Keratinocyte (primary cell): ENCODE measurements around the gene KCNC4. TPM values are rescaled to one million over a fixed set of nuclear protein-coding genes. Genes with fewer than 3 reads are reported as not detected.

ENCODE experiments used
- DNase-seq: peaks from one replicate; pipeline ENCODE4 v3.0.0-alpha.2; 2011; ENCODE audit warnings: low read depth, missing footprints, low spot score
- FAIRE-seq: peaks from 2 replicates; lab custom pipeline; 2011; peaks lifted over from hg19 to GRCh38; lab: Jason Lieb, UNC
- H2AFZ ChIP-seq: 2 replicates; pipeline ENCODE4 v1.6.0; 2012; ENCODE audit warnings: low read length, control low read depth, inconsistent platforms; ENCODE audit not compliant: control insufficient read depth
- H3K27ac ChIP-seq: 2 replicates; pipeline ENCODE4 v1.5.1; 2011; ENCODE audit warnings: low read length; ENCODE audit not compliant: control insufficient read depth, insufficient read depth
- H3K27me3 ChIP-seq: 3 replicates; pipeline ENCODE4 v1.6.0; 2011; ENCODE audit warnings: low read length; ENCODE audit not compliant: control insufficient read depth, insufficient read depth; ENCODE audit errors: extremely low read depth
- H3K36me3 ChIP-seq, 2 experiments: 2 replicates in 1 of 2; 3 replicates in 1 of 2; pipeline ENCODE4 v1.5.1; 2011; ENCODE audit warnings: low read length in 2 of 2, mild to moderate bottlenecking in 1 of 2; ENCODE audit not compliant: control insufficient read depth in 2 of 2, insufficient read depth in 2 of 2; ENCODE audit errors: extremely low read depth in 1 of 2
- H3K4me1 ChIP-seq: 3 replicates; pipeline ENCODE4 v1.5.1; 2011; ENCODE audit warnings: low read length; ENCODE audit not compliant: control insufficient read depth, insufficient read depth; ENCODE audit errors: extremely low read depth
- H3K4me2 ChIP-seq: 3 replicates; pipeline ENCODE4 v1.6.0; 2011; ENCODE audit warnings: low read depth, low read length; ENCODE audit not compliant: control insufficient read depth, insufficient read depth; ENCODE audit errors: extremely low read depth
- H3K4me3 ChIP-seq, 3 experiments: fragments of 200-600 bp in 1 of 3; sonication (generic) in 1 of 3; 2 replicates in 2 of 3; 3 replicates in 1 of 3; pipeline ENCODE4 v1.5.1; 2011 to 2016; ENCODE audit warnings: low read length in 3 of 3, mild to moderate bottlenecking in 3 of 3, control low read depth in 2 of 3, inconsistent platforms in 1 of 3, low read depth in 1 of 3, mixed read lengths in 1 of 3, mixed run types in 1 of 3, moderate library complexity in 1 of 3; ENCODE audit not compliant: control insufficient read depth in 2 of 3, insufficient read depth in 2 of 3; ENCODE audit errors: extremely low read depth in 1 of 3
- H3K79me2 ChIP-seq: 2 replicates; pipeline ENCODE4 v1.6.0; 2012; ENCODE audit warnings: low read length; ENCODE audit not compliant: control insufficient read depth, insufficient read depth
- H3K9ac ChIP-seq: 3 replicates; pipeline ENCODE4 v1.6.0; 2011; ENCODE audit warnings: low read length; ENCODE audit not compliant: control insufficient read depth, insufficient read depth; ENCODE audit errors: extremely low read depth
- H3K9me1 ChIP-seq: 3 replicates; pipeline ENCODE4 v1.6.0; 2011; ENCODE audit warnings: low read length; ENCODE audit not compliant: control insufficient read depth, insufficient read depth; ENCODE audit errors: extremely low read depth
- H3K9me3 ChIP-seq: 2 replicates; pipeline ENCODE4 v1.5.1; 2012; ENCODE audit warnings: low read depth, low read length; ENCODE audit not compliant: control insufficient read depth
- H4K20me1 ChIP-seq: 3 replicates; pipeline ENCODE4 v1.6.0; 2011; ENCODE audit warnings: low read length; ENCODE audit not compliant: control insufficient read depth, insufficient read depth; ENCODE audit errors: extremely low read depth
- CTCF ChIP-seq, 3 experiments: IDR thresholded peaks in 1 of 3; conservative IDR thresholded peaks in 1 of 3; optimal IDR thresholded peaks in 1 of 3; 2 replicates in 2 of 3; 3 replicates in 1 of 3; pipeline versions ENCODE3 to v1.5.1; 2011; ENCODE audit warnings: low read length in 3 of 3, mild to moderate bottlenecking in 3 of 3, moderate library complexity in 2 of 3, control low read depth in 1 of 3, inconsistent platforms in 1 of 3; ENCODE audit not compliant: insufficient read depth in 2 of 3; ENCODE audit errors: extremely low read depth in 1 of 3
- EZH2 ChIP-seq: IDR thresholded peaks from one replicate; pipeline ENCODE4 v1.6.1; 2012; ENCODE audit warnings: inconsistent platforms, mild to moderate bottlenecking, low read length, moderate library complexity
- dilution Hi-C: fragments of 300-500 bp; cut with MboI; formaldehyde crosslinking; loops from one replicate; pipeline ENCODE4 v1.7.0; 2020; ENCODE audit warnings: low sequenced_read_pairs; ENCODE audit not compliant: extremely low pct_ligation_motif_present
- polyA plus RNA-seq, 5 experiments: library from polyadenylated mRNA; depleted of rRNA in 3 of 5; stranded (reverse) in 3 of 5; stranded (forward) in 1 of 5; unstranded in 1 of 5; fragments of >200 nt; gene quantifications; 1 replicate in 1 of 5; 2 replicates in 3 of 5; 3 replicates in 1 of 5; pipeline versions ENCODE4 v1.2.1 to v1.2.3, GENCODE V29; 2011 to 2012; ENCODE audit warnings: missing spikeins in 2 of 5, low read depth in 1 of 5, low replicate concordance in 1 of 5

KCNC4 gene
- polyA plus RNA-seq, 1 donor (not counting 4 experiments of a cell fraction or from before 2014, with no cell fraction given): 1.3 TPM

- FAIRE-seq: peak; percentile 67
Observed at GRCh38 chr1:110196917-110197765, 13.0 kb upstream of the KCNC4 start.

GRCh38 chr1:110197905-110198629, 12.0 kb upstream of the KCNC4 start:
- H3K9me1 ChIP-seq: no peaks in the 10 kb centered on the region
- H3K27ac ChIP-seq: no peak overlapping the region
- H3K4me1 ChIP-seq: no peaks in the 10 kb centered on the region
- FAIRE-seq (no peak), DNase-seq (no peak)
- no peaks in the 10 kb centered on the region for H3K36me3 ChIP-seq
- H3K9me3 ChIP-seq: no peaks in the 10 kb centered on the region
- dilution Hi-C loops: no loop called here
- no peaks in the 10 kb centered on the region for H3K27me3 ChIP-seq
- no peaks in the 10 kb centered on the region for H4K20me1 ChIP-seq
- H3K4me2 ChIP-seq: no peak overlapping the region
- no peaks in the 10 kb centered on the region for H3K79me2 ChIP-seq
- TF ChIP-seq CTCF (optimal IDR thresholded peaks at IDR 0.05 in 1 of 3, IDR thresholded peaks at IDR 0.05 in 1 of 3, conservative IDR thresholded peaks at IDR 0.05 in 1 of 3; ENCODE audit: extremely low read depth in 1 of 3, insufficient read depth in 2 of 3, low read length in 3 of 3) (no peak), EZH2 (no peak)
- no peak overlapping the region for H3K9ac ChIP-seq
- H3K4me3 ChIP-seq: no peak overlapping the region
- H2AFZ ChIP-seq: no peak overlapping the region

More at GRCh38 chr1:110196917-110197765, 13.0 kb upstream of the KCNC4 start:
- no peak overlapping the region for H3K9ac ChIP-seq
- dilution Hi-C loops: no loop called here
- TF ChIP-seq CTCF (optimal IDR thresholded peaks at IDR 0.05 in 1 of 3, IDR thresholded peaks at IDR 0.05 in 1 of 3, conservative IDR thresholded peaks at IDR 0.05 in 1 of 3; ENCODE audit: extremely low read depth in 1 of 3, insufficient read depth in 2 of 3, low read length in 3 of 3): peak; percentile 85 to 96 (median 96)
- no peak for TF ChIP-seq EZH2
- H4K20me1 ChIP-seq: no peaks in the 10 kb centered on the region
- no peak overlapping the region for H3K27ac ChIP-seq
- no peak overlapping the region for H3K4me3 ChIP-seq
- H3K4me1 ChIP-seq: no peaks in the 10 kb centered on the region
- H3K4me2 ChIP-seq: no peak overlapping the region
- H3K9me3 ChIP-seq: no peaks in the 10 kb centered on the region
- no peaks in the 10 kb centered on the region for H3K79me2 ChIP-seq
- no peak overlapping the region for H2AFZ ChIP-seq
- peaks cover 3% of the 10 kb centered on the region for H3K27me3 ChIP-seq
- peak; percentile 48 for DNase-seq
- H3K9me1 ChIP-seq: no peaks in the 10 kb centered on the region
- no peaks in the 10 kb centered on the region for H3K36me3 ChIP-seq
